ENCODE measurements around the gene MICU1.

DNA sequence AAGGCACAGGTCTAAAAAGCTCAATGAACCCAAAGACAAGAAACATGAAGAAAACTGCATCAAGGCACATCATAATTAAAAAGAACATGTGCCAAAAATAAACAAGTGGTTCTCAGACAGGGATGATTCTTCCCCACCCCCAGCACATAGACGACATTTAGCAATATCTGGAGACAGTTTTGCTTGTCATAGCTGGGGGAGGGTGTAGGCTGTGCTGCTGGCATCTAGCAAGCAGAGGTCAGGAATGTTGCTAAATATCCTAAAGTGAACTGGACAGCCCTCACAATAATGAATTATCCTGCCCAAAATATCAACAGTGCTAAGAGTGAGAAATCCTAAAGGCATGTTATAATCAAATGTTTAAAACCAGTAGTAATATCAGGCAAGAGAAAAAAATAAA, 122.6 kb downstream of the MICU1 start:
- TF ChIP-seq, protein P1, sequence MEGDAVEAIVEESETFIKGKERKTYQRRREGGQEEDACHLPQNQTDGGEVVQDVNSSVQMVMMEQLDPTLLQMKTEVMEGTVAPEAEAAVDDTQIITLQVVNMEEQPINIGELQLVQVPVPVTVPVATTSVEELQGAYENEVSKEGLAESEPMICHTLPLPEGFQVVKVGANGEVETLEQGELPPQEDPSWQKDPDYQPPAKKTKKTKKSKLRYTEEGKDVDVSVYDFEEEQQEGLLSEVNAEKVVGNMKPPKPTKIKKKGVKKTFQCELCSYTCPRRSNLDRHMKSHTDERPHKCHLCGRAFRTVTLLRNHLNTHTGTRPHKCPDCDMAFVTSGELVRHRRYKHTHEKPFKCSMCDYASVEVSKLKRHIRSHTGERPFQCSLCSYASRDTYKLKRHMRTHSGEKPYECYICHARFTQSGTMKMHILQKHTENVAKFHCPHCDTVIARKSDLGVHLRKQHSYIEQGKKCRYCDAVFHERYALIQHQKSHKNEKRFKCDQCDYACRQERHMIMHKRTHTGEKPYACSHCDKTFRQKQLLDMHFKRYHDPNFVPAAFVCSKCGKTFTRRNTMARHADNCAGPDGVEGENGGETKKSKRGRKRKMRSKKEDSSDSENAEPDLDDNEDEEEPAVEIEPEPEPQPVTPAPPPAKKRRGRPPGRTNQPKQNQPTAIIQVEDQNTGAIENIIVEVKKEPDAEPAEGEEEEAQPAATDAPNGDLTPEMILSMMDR (IDR thresholded peaks at IDR 0.05), result no peak
- no peak for TF ChIP-seq POLR2AphosphoS5 (IDR thresholded peaks at IDR 0.05; ENCODE audit: low read depth, low read length)
- TF ChIP-seq SIN3A (IDR thresholded peaks at IDR 0.05; ENCODE audit: borderline replicate concordance, insufficient read depth, low read depth, low read length), result no peak
- TF ChIP-seq, protein P2, sequence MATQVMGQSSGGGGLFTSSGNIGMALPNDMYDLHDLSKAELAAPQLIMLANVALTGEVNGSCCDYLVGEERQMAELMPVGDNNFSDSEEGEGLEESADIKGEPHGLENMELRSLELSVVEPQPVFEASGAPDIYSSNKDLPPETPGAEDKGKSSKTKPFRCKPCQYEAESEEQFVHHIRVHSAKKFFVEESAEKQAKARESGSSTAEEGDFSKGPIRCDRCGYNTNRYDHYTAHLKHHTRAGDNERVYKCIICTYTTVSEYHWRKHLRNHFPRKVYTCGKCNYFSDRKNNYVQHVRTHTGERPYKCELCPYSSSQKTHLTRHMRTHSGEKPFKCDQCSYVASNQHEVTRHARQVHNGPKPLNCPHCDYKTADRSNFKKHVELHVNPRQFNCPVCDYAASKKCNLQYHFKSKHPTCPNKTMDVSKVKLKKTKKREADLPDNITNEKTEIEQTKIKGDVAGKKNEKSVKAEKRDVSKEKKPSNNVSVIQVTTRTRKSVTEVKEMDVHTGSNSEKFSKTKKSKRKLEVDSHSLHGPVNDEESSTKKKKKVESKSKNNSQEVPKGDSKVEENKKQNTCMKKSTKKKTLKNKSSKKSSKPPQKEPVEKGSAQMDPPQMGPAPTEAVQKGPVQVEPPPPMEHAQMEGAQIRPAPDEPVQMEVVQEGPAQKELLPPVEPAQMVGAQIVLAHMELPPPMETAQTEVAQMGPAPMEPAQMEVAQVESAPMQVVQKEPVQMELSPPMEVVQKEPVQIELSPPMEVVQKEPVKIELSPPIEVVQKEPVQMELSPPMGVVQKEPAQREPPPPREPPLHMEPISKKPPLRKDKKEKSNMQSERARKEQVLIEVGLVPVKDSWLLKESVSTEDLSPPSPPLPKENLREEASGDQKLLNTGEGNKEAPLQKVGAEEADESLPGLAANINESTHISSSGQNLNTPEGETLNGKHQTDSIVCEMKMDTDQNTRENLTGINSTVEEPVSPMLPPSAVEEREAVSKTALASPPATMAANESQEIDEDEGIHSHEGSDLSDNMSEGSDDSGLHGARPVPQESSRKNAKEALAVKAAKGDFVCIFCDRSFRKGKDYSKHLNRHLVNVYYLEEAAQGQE (IDR thresholded peaks at IDR 0.05; ENCODE audit: insufficient read depth in 1 of 2, low read depth in 2 of 2, low read length in 1 of 2), result no peak
